Astrocyte (in vitro differentiated cells and primary cell): ENCODE data around the gene HOXD13. TPM values are rescaled to one million over a fixed set of nuclear protein-coding genes. Genes with fewer than 3 reads are reported as not detected.

Source experiments
- DNase-seq: peaks from one replicate; pipeline ENCODE4 v3.0.0-alpha.2; 2010; ENCODE audit warnings: low read depth
- FAIRE-seq: peaks from 2 replicates; lab custom pipeline; 2011; peaks lifted over from hg19 to GRCh38; lab: Jason Lieb, UNC
- H2AFZ ChIP-seq: 2 replicates; pipeline ENCODE4 v1.6.0; 2012; ENCODE audit warnings: low read depth, low read length, inconsistent platforms
- H3K27ac ChIP-seq: 2 replicates; pipeline ENCODE4 v1.5.1; 2011; ENCODE audit warnings: low read depth, low read length, inconsistent platforms
- H3K27me3 ChIP-seq: 2 replicates; pipeline ENCODE4 v1.6.0; 2011; ENCODE audit warnings: low read length, inconsistent platforms; ENCODE audit not compliant: insufficient read depth
- H3K36me3 ChIP-seq: 2 replicates; pipeline ENCODE4 v1.5.1; 2011; ENCODE audit warnings: low read length, inconsistent platforms; ENCODE audit not compliant: insufficient read depth
- H3K4me1 ChIP-seq: 2 replicates; pipeline ENCODE4 v1.5.1; 2011; ENCODE audit warnings: low read length, inconsistent platforms; ENCODE audit not compliant: insufficient read depth
- H3K4me2 ChIP-seq: 2 replicates; pipeline ENCODE4 v1.6.0; 2012; ENCODE audit warnings: low read length, inconsistent platforms
- H3K4me3 ChIP-seq: 2 replicates; pipeline ENCODE4 v1.5.1; 2011; ENCODE audit warnings: low read depth, mild to moderate bottlenecking, low read length, inconsistent platforms; ENCODE audit not compliant: insufficient read depth
- H3K79me2 ChIP-seq: 2 replicates; pipeline ENCODE4 v1.6.0; 2012; ENCODE audit warnings: mild to moderate bottlenecking, low read length, inconsistent platforms; ENCODE audit not compliant: insufficient read depth
- H3K9ac ChIP-seq: 2 replicates; pipeline ENCODE4 v1.6.0; 2012; ENCODE audit warnings: mild to moderate bottlenecking, low read length, inconsistent platforms
- H3K9me3 ChIP-seq: 2 replicates; pipeline ENCODE4 v1.5.1; 2012; ENCODE audit warnings: low read depth, mild to moderate bottlenecking, low read length, inconsistent platforms; ENCODE audit not compliant: insufficient read depth
- H4K20me1 ChIP-seq: 2 replicates; pipeline ENCODE4 v1.6.0; 2012; ENCODE audit warnings: low read length, inconsistent platforms; ENCODE audit not compliant: insufficient read depth
- H3K27ac Mint-ChIP-seq: one replicate; pipeline ENCODE4 v1.8.0; 2021; ENCODE audit warnings: mild to moderate bottlenecking, mixed read lengths; ENCODE audit not compliant: unreplicated experiment
- H3K27me3 Mint-ChIP-seq: one replicate; pipeline ENCODE4 v1.8.0; 2021; ENCODE audit warnings: low read depth, mixed read lengths; ENCODE audit not compliant: unreplicated experiment
- H3K36me3 Mint-ChIP-seq: one replicate; pipeline ENCODE4 v1.8.0; 2021; ENCODE audit warnings: low read depth, mixed read lengths; ENCODE audit not compliant: unreplicated experiment
- H3K4me1 Mint-ChIP-seq: one replicate; pipeline ENCODE4 v1.8.0; 2021; ENCODE audit warnings: low read depth, mixed read lengths; ENCODE audit not compliant: unreplicated experiment
- H3K4me3 Mint-ChIP-seq: one replicate; pipeline ENCODE4 v1.8.0; 2021; ENCODE audit warnings: mild to moderate bottlenecking, moderate library complexity, mixed read lengths; ENCODE audit not compliant: unreplicated experiment
- H3K9me3 Mint-ChIP-seq: one replicate; pipeline ENCODE4 v1.8.0; 2021; ENCODE audit warnings: mild to moderate bottlenecking, mixed read lengths; ENCODE audit not compliant: unreplicated experiment
- EZH2 ChIP-seq: IDR thresholded peaks from 2 replicates; pipeline ENCODE4 v1.6.1; 2012; ENCODE audit warnings: mild to moderate bottlenecking, low read length, inconsistent platforms; ENCODE audit not compliant: insufficient read depth
- total RNA-seq: library from RNA; stranded (reverse); gene quantifications from 2 replicates; pipeline ENCODE4 v1.2.1, GENCODE V29; 2021
- TF ChIP-seq, protein P1 (sequence below): IDR thresholded peaks from 2 replicates; pipeline ENCODE4 v1.5.1; 2011; ENCODE audit warnings: low read depth, mild to moderate bottlenecking, inconsistent platforms, low read length, moderate library complexity; ENCODE audit not compliant: insufficient read depth

HOXD13 gene
- total RNA-seq, 1 donor from 2014 or later = not detected

DNA sequence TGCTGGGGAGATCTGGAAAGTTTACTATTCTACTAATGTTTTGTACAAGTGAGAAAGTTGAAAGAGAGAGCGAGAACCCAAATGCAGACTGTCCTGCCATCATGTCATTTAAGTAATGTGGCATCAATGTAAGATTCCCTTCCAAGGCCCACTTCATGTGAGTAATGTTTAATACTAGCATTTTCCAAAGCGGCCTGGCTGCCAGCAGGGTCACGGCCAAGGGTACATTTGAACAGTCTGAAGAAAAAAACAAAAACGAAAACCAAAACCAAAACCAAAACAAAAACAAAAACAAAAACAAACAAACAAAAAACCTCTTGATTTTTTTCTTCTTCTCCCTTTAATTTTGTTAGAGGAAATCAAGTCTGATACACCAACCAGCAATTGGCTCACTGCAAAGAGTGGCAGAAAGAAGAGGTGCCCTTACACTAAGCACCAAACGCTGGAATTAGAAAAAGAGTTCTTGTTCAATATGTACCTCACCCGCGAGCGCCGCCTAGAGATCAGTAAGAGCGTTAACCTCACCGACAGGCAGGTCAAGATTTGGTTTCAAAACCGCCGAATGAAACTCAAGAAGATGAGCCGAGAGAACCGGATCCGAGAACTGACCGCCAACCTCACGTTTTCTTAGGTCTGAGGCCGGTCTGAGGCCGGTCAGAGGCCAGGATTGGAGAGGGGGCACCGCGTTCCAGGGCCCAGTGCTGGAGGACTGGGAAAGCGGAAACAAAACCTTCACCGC, 26.2 kb downstream of the HOXD13 start:
- Histone ChIP-seq H3K79me2 (no peaks in the 10 kb centered on the region), H3K27ac (no peak overlapping the region), H3K9ac (no peak overlapping the region), H3K4me2 (no peak overlapping the region), H3K36me3 (no peaks in the 10 kb centered on the region), H3K9me3 (peaks cover 9% of the 10 kb centered on the region), H4K20me1 (no peaks in the 10 kb centered on the region), H3K4me1 (peaks cover 8% of the 10 kb centered on the region), H3K27me3 (peaks cover 99% of the 10 kb centered on the region), H2AFZ (no peak overlapping the region), H3K4me3 (no peak overlapping the region)
- Mint-ChIP-seq H3K4me1 (no peaks in the 10 kb centered on the region), H3K36me3 (peaks cover 5% of the 10 kb centered on the region), H3K27me3 (peaks cover 76% of the 10 kb centered on the region), H3K4me3 (no peak overlapping the region), H3K27ac (no peak overlapping the region), H3K9me3 (peaks cover 40% of the 10 kb centered on the region)
- no peak for DNase-seq
- TF ChIP-seq EZH2 = peak; percentile 51
- TF ChIP-seq, protein P1, sequence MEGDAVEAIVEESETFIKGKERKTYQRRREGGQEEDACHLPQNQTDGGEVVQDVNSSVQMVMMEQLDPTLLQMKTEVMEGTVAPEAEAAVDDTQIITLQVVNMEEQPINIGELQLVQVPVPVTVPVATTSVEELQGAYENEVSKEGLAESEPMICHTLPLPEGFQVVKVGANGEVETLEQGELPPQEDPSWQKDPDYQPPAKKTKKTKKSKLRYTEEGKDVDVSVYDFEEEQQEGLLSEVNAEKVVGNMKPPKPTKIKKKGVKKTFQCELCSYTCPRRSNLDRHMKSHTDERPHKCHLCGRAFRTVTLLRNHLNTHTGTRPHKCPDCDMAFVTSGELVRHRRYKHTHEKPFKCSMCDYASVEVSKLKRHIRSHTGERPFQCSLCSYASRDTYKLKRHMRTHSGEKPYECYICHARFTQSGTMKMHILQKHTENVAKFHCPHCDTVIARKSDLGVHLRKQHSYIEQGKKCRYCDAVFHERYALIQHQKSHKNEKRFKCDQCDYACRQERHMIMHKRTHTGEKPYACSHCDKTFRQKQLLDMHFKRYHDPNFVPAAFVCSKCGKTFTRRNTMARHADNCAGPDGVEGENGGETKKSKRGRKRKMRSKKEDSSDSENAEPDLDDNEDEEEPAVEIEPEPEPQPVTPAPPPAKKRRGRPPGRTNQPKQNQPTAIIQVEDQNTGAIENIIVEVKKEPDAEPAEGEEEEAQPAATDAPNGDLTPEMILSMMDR = peak; percentile 19
- no peak for FAIRE-seq

DNA sequence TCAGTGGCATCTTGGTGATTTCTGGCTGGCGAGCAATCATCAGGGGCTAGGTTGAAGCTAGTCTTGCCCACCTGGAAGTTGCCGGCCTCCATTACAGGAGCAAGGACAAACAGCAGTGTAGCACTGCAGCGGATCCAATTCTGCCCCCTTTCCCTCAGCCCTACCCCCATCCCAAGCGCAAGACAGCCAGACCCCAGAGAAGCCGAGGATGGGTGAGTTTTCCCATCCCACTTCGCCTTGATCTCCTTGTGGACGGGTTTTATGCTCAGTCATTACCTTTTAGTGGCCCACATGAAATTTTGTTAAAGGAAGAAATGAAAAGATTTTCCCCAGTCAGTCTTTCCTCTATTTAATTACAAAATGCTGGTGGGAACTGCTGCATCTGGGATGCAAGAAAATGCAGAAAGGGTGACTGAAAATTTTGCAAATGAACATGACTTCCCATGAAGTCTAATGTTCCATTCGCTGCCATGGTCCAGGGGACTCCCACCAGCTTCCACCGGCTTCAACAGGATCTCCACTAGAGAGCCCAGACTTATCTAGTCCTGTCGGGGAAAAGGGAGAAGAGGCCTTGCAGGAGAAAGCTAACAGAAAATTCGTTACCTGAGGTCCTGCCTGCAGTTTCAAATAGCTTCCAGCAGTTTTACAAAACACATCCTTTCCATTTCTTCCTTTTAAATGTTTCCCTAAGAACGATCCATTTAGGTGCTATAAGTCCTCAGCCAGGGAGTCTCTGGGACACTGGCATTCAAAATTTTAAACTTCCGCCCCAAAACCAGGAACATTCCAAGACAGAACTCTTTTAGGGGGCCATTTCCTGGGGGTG, 28.1 kb downstream of the HOXD13 start:
- no peak for FAIRE-seq
- Histone ChIP-seq H3K4me3 (no peak overlapping the region), H3K27me3 (peaks cover 99% of the 10 kb centered on the region)

More for the DNA sequence above, 28.1 kb downstream of the HOXD13 start:
- peaks cover 76% of the 10 kb centered on the region for H3K27me3 Mint-ChIP-seq
- Histone ChIP-seq H3K9me3 (peaks cover 9% of the 10 kb centered on the region), H3K9ac (no peak overlapping the region), H3K27ac (no peak overlapping the region), H3K4me1 (peaks cover 8% of the 10 kb centered on the region), H3K79me2 (no peaks in the 10 kb centered on the region), H2AFZ (no peak overlapping the region), H3K4me2 (no peak overlapping the region), H3K36me3 (no peaks in the 10 kb centered on the region), H4K20me1 (no peaks in the 10 kb centered on the region)
- H3K4me1 Mint-ChIP-seq = no peaks in the 10 kb centered on the region
- H3K9me3 Mint-ChIP-seq = peaks cover 40% of the 10 kb centered on the region
- DNase-seq = no peak
- TF ChIP-seq, protein P1 = no peak
- TF ChIP-seq EZH2 = peak; percentile 38
- no peak overlapping the region for H3K27ac Mint-ChIP-seq
- H3K36me3 Mint-ChIP-seq = peaks cover 5% of the 10 kb centered on the region
- H3K4me3 Mint-ChIP-seq = no peak overlapping the region
